GM12878 (cell line): ENCODE data around the gene RPE65.

Source experiments
- CREM ChIP-seq: IDR thresholded peaks from 2 replicates; pipeline ENCODE4 v1.6.1; 2014; ENCODE audit warnings: antibody characterized with exemption, low read depth
- EZH2 ChIP-seq: IDR thresholded peaks from 2 replicates; pipeline ENCODE4 v1.6.1; 2012; ENCODE audit warnings: low read depth, mild to moderate bottlenecking, control low read depth, inconsistent platforms, low read length, borderline replicate concordance; ENCODE audit not compliant: control insufficient read depth
- IRF5 ChIP-seq: fragments of 450-650 bp; IDR thresholded peaks from 2 replicates; pipeline ENCODE4 v1.6.1; 2017; ENCODE audit warnings: borderline replicate concordance
- MXI1 ChIP-seq: fragments of 150-350 bp; IDR thresholded peaks from 2 replicates; pipeline ENCODE4 v1.6.1; 2011; ENCODE audit warnings: low read depth, mild to moderate bottlenecking, inconsistent platforms, low read length, improper control_type of control experiment
- POLR2A ChIP-seq: IDR thresholded peaks from 2 replicates; pipeline ENCODE4 v1.6.1; 2011; ENCODE audit warnings: low read depth, mild to moderate bottlenecking, low read length
- POLR2AphosphoS5 ChIP-seq: IDR thresholded peaks from 2 replicates; pipeline ENCODE4 v1.6.1; 2011; ENCODE audit warnings: mild to moderate bottlenecking, low read length, inconsistent platforms
- SP1 ChIP-seq: IDR thresholded peaks from one replicate; pipeline ENCODE4 v1.6.1; 2011; ENCODE audit warnings: low read depth, low read length
- YBX1 ChIP-seq: fragments of 450-650 bp; IDR thresholded peaks from 2 replicates; pipeline ENCODE4 v1.6.1; 2016; ENCODE audit warnings: antibody characterized with exemption
- ZNF217 ChIP-seq: fragments of 450-650 bp; IDR thresholded peaks from 2 replicates; pipeline ENCODE4 v1.6.1; 2017; ENCODE audit warnings: antibody characterized with exemption, mild to moderate bottlenecking
- ZNF274 ChIP-seq: IDR thresholded peaks from one replicate; pipeline ENCODE4 v1.8.0; 2011; ENCODE audit not compliant: insufficient read length, insufficient read depth
- ZNF384 ChIP-seq: IDR thresholded peaks from 2 replicates; pipeline ENCODE4 v1.6.1; 2012; ENCODE audit warnings: low read depth, mild to moderate bottlenecking, low read length, improper control_type of control experiment, borderline replicate concordance
- TF ChIP-seq, protein P1 (sequence below), 3 experiments: IDR thresholded peaks in 2 of 3; conservative IDR thresholded peaks in 1 of 3; 2 replicates each; pipeline ENCODE4 v1.5.1; 2011; ENCODE audit warnings: low read depth in 3 of 3, low read length in 3 of 3, mild to moderate bottlenecking in 3 of 3, control low read depth in 2 of 3, moderate library complexity in 2 of 3, inconsistent platforms in 1 of 3, mixed read lengths in 1 of 3; ENCODE audit not compliant: control insufficient read depth in 2 of 3, insufficient read depth in 1 of 3; ENCODE audit errors: extremely low read depth in 1 of 3
- TF ChIP-seq, protein P2 (sequence below): fragments of 450-650 bp; IDR thresholded peaks from 2 replicates; pipeline ENCODE4 v1.6.1; 2016; ENCODE audit warnings: mild to moderate bottlenecking

DNA sequence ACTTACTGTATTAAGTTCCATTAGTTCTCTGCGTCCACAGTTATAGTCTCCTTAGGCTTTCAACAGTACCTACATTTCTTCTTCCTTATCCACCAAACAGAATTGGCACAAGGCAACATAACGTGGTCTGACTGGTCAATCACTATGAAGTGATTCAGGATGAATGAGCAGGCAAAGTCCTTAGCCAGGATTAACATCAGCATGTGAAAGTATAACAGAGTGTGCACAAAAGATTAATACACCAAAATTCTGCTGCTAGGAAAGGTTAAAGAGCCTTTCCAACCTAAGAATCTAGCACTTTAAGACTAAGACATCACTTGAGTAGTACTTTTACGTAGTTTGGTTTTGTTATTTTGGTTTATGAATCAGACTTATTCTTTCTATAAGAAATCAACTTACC lies 31.3 kb upstream of the RPE65 start:
- TF ChIP-seq, protein P1, sequence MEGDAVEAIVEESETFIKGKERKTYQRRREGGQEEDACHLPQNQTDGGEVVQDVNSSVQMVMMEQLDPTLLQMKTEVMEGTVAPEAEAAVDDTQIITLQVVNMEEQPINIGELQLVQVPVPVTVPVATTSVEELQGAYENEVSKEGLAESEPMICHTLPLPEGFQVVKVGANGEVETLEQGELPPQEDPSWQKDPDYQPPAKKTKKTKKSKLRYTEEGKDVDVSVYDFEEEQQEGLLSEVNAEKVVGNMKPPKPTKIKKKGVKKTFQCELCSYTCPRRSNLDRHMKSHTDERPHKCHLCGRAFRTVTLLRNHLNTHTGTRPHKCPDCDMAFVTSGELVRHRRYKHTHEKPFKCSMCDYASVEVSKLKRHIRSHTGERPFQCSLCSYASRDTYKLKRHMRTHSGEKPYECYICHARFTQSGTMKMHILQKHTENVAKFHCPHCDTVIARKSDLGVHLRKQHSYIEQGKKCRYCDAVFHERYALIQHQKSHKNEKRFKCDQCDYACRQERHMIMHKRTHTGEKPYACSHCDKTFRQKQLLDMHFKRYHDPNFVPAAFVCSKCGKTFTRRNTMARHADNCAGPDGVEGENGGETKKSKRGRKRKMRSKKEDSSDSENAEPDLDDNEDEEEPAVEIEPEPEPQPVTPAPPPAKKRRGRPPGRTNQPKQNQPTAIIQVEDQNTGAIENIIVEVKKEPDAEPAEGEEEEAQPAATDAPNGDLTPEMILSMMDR (IDR thresholded peaks at IDR 0.05 in 2 of 3, conservative IDR thresholded peaks at IDR 0.05 in 1 of 3; ENCODE audit: control insufficient read depth in 2 of 3, extremely low read depth in 1 of 3, insufficient read depth in 1 of 3, low read depth in 3 of 3, low read length in 3 of 3), result no peak
- TF ChIP-seq, protein P2, sequence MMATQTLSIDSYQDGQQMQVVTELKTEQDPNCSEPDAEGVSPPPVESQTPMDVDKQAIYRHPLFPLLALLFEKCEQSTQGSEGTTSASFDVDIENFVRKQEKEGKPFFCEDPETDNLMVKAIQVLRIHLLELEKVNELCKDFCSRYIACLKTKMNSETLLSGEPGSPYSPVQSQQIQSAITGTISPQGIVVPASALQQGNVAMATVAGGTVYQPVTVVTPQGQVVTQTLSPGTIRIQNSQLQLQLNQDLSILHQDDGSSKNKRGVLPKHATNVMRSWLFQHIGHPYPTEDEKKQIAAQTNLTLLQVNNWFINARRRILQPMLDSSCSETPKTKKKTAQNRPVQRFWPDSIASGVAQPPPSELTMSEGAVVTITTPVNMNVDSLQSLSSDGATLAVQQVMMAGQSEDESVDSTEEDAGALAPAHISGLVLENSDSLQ, result no peak
- TF ChIP-seq EZH2, result no peak
- TF ChIP-seq SP1, result no peak
- TF ChIP-seq POLR2AphosphoS5, result no peak
- no peak for TF ChIP-seq ZNF217
- no peak for TF ChIP-seq ZNF274
- TF ChIP-seq IRF5, result no peak
- no peak for TF ChIP-seq YBX1
- TF ChIP-seq POLR2A, result no peak
- no peak for TF ChIP-seq ZNF384
- no peak for TF ChIP-seq MXI1
- no peak for TF ChIP-seq CREM
